GM21576 (cell line): ENCODE measurements around the gene TEX30.

Source experiments
- ATAC-seq: cut with Tn5 transposase; IDR thresholded peaks from one replicate; pipeline ENCODE4 v1.9.1; 2021; ENCODE audit warnings: mild to moderate bottlenecking, moderate library complexity; ENCODE audit not compliant: unreplicated experiment

Gene TEX30

DNA sequence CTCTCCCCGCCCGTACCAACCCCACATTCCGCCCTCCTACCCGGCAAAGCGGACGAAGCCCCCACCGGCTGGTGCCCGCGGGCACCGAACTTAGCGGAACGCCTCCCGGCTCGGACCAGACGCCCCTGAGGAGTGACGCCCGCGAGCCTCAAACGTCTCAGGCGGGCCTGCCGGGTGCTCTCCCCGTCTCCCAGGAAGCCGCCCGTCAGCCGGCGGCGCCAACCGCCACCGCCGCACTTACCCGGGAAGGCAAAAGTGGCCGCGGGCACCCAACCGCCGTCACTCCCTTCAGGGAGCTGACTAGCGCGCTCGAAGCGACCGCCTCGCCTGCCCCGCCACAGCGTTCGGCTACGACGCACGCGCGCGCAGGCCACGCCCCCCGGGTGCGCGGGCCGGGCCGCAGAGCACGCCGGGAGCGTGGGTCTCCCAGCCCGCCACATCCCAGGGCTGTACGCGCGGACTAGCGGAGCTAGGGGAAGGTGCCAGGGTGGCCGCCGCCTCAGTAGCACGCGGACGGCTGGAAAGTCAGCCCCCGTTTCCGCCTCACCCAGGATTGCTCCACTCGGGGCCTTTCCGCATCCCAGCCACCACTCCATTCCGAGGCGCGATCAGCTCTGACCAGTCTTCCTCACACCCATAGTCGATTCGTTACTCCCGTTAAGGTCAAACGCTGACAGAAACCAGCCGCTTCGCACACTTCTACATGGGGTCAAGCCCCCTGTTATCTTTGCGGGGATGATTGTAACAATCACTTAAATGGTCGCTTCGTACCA, at the start of gene TEX30:
Gene TEX30 (minus strand): TSS at position 346 of the 773 bp plus-strand sequence. CDS start 3,760 bp downstream, outside the sequence.
- ATAC-seq = peak; percentile 89

DNA sequence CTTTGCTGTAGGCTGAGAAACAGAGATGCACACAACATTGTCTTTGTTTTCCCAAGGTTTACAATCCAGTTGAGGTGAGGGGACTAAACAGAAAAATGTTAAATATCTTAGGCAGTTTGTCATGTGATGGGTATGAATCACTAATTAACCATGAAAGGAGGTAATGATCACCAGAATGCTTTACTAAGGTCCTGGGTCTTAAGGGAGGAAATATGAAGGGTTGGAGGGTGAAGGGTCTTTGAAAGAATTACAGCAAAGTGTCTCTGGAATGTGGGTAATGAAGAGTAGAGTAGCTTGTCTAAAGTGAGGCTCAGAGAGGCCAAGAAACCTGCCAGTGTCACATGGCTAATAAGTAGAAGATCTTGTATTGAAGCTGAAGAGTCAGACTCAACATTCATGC, 44.3 kb upstream of the TEX30 start:
- no peak for ATAC-seq

DNA sequence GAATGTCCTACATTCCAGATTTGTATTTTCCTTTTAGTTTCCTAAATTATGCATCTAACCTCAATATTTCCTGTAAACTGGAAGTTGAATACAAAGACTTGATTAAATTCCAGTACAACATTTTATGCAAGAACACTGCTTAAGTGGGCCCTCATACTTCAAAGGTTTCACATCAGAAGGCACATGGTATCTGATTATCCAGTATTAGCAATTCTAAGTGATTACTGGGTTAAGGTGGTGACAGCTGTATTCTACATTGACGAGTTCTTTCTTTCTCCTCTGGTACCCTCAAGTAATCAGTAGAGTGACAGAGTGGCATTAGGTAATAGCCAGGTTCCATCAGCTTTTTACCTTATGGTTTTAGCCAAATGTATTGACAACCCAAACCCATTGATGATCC, 43.7 kb upstream of the TEX30 start:
- no peak for ATAC-seq

- no peak for ATAC-seq
These were observed 43.1 kb upstream of the TEX30 start for GRCh38 chr13:102816708-102817107.

- ATAC-seq = no peak
These were observed 42.2 kb upstream of the TEX30 start for GRCh38 chr13:102815788-102816187.

GRCh38 chr13:102814793-102815192, 41.2 kb upstream of the TEX30 start:
- ATAC-seq = no peak

GRCh38 chr13:102814025-102814607, 40.5 kb upstream of the TEX30 start:
- ATAC-seq = peak; percentile 57

DNA sequence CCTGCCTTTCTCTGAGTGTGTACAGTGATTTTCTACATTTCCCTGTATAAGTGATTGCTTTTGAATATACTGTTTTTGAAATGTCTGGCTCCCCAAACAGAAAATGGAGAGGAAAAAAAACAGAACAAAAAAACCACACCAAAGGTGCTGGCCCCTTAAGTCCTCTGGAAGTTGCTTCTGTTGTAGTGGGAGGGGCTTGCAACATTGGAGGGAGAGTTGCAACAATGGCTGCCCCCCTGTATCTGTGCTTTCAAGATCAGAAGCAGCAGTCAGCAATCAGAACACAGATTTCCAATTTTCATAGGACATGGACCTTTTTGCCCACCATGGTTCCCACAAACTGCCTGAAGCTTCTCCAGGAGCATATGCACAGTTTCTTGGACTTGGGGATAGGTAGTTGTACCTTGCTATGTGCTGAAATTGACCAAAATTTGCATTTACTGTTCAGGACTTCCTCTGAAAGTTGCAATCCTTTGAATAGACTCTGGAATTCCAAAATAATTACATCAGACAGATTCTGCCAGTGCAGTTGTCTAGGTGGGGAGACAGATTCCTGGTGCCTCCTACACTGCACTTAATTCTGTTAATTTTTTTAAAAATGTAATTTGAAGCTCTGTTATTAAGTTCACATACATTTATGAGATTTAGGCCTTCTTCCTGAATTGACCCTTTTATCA, 39.2 kb upstream of the TEX30 start:
- peak; percentile 43 for ATAC-seq

DNA sequence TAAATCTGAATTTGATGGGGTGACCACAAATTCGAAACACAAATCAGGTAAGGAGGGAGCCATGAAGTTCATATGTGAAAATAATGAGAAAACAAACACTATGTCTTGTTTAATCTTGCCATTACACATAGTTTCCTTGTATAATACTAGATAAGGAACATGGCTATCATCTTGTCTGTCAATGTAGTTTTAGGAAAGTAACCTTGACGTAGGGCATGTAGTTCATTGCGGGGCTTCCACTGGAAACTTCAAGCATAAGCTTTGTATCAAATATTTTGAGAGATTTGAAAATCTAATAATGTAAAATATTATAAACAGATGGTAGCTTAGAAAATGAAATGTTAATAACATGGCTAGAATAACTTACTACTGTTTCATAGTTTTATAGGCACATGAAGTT, 34.1 kb upstream of the TEX30 start:
- no peak for ATAC-seq

GRCh38 chr13:102805680-102806079, 32.1 kb upstream of the TEX30 start:
- no peak for ATAC-seq

DNA sequence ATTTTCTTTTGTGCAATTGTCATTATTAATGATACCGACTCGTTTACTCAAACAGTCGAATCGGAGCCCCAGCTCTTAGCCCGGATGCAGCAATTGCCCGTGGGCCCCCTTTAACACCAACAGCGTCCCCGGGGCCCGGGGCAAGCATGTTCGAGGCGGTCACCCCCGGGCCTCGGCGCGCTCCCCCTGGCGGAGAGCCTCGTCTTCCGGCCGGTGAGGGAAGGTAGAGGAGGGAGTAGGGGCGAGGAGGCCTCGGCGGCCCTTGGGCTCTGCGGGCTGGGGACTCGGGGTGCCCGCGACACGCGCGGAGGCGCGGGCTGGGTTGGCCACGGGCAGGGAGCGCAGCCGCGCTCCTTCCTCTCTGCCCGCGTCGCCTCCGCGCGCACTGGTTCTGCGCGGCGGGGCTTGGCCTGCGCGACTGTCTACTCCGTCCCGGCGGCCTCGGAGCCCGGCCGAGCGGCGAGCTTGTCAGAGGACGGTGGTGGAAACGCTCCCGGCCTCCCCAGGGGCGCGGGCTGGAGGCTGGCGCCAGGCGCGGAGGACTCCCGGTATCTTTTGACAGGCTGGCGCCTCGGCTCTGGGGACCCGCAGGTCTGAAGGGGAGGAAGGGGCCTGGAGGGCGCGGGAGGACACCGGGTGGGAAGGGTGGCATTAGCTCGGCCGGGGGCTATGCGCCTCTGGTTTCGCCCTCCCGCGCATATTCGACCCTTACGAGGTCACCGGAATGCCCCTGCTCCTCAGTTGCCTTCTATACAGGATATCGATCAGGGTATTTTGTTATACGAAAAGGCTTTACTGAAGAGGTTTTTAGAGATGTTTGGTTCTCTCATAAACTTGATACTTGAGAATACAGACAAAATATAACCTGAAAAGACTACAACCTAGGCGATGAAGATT, 26.8 kb upstream of the TEX30 start:
- peak; percentile 76 for ATAC-seq

GRCh38 chr13:102799426-102800144, 26.0 kb upstream of the TEX30 start:
- peak; percentile 11 for ATAC-seq

DNA sequence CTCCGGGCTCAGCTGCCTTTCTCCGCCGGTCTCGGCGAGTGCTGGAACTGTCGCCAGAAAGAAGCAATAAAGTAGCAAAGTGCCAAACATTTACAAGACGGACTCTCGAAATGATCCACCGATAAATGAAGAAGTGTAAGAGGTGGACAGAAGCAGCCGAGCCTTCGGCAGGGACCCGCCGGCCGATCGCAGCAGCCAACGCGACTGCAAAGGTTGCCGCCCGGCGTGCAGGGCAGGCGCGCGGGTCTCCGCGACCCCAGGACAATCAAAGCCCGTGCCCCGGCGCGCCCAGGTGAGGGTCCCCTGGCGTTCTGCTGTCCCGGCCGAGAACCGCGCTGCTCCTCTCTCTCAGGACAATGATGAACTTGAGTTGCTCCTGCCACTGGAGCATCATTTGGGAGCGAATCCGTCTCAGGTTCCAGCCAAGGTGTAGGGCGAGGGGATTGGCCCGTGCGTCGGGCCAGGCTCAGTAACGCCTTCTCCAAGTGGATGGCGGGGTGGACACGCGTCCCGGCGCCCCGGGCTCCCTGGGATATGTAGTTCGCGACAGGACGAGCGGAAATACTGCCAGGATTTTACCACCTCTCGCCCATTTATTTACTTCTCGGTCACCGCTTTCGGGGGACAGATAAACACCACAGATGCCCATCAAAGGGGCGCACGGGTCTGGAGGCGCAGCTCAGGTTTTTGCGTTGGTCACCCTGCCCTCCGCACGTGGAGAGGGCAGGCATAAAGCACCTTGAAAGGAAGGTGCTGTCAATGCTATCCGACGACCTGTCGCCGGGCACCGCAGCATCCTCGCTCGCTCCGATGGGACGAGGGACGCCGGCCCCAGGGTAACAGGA, 25.2 kb upstream of the TEX30 start, which contains the start of the genes BIVM and POGLUT2:
Gene BIVM (plus strand): TSS at position 539 of the 845 bp plus-strand sequence. CDS start 8,149 bp downstream, outside the sequence.
Gene POGLUT2 (minus strand): TSS at position 396 of the 845 bp plus-strand sequence. CDS start 306 bp downstream, at position 90.
- ATAC-seq = peak; percentile 84

- no peak for ATAC-seq
These were observed 20.2 kb upstream of the TEX30 start for GRCh38 chr13:102793611-102794355.

DNA sequence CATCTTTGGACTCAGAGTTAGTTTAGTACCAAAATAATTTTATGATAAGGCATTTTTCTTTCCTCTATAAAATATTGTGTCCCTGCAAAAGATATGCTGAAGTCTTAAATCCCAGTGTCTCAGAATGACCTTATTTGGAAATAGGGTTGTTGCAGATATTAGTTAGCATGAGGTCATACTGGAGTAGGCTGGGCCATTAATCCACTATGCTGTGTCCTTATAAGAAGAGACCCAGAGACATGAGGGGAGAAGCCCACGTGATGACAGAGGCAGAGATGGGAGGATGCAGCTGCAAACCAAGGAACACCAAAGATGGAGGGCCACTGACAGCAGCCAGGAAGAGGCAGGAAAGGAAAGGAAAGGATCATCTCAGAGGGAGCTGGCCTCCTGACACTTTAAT, 18.8 kb upstream of the TEX30 start:
- no peak for ATAC-seq

DNA sequence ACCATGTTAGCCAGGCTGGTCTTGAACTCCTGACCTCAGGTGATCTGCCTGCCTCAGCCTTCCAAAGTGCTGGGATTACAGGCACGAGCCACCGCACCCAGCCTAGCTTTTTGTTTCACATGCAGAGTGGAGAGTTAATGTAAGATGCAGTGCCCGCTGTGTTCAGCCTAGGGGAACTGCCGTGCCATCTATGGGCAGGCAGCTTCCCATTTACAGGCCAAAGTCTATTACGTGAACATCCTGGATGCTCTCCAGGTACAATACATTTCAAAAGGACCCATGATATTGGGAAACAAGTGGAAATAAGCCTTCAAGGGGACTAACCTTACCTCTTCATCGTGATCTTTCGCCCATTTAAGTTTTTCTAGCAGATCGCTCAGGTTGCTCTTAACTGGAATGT, 15.1 kb upstream of the TEX30 start:
- ATAC-seq = no peak

- no peak for ATAC-seq
These were observed 10.9 kb upstream of the TEX30 start for GRCh38 chr13:102784483-102784882.

DNA sequence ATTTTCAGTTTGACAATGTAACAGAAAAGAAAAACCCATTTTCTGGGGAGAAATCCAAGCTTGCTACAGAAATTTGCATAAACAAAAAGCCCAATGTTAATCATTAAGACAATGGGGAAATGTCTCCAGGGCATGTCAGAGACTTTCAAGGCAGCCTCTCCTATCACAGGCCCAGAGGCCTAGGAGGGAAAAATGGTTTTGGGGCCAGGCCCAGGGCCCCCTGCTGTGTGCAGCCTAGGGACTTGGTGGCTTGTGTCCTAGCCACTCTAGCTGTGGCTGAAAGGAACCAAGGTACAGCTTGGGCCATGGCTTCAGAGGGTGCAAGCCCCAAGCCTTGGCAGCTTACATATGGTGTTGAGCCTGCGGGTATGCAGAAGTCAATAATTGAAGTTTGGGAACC, 8.0 kb upstream of the TEX30 start:
- no peak for ATAC-seq
